ENCODE results near the gene KRT72.

Gene KRT72

DNA sequence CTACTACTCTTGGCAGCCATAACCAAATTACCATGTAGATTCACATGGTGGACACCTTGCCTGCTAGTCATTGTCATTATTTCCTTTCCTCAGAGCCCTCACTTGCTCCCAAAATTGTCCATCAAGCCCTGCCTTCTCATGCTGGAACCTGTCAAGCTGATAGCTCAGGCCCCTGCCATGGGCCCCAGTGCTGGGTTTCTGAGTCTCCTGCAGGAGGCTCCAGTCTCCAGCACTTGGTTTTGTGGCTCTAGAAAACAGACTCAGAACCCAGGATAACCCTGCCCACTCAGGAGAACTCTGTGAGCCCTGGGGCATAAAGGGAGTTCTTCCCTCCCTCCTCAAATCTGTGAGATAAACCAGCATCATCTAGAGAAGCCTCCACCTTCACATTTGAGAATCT is 59.1 kb downstream of the KRT72 start:
- DNase-seq (ENCODE audit: low read depth in 3 of 3), result no peak

DNA sequence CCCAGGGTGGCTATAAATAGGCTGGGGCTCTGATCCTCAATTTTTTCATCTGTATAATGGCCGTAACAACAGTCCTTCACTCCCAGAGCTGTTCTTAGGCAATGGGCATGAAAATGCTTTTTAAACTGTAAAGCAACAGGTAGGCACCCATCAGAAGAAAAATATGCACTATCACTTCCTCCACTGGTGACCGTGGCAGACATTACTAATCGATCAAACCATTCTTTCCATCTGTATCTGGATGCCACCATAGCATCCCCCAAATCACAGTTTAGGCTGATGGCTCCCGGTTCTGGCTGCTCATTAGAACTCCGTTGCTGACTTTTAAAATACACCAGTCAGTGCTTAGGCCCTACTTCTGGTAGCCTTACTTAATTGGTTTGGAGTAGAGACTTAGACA is 59.6 kb downstream of the KRT72 start:
- no peak for DNase-seq (ENCODE audit: low read depth in 3 of 3)

GRCh38 chr12:52540531-52540930 is 60.7 kb downstream of the KRT72 start:
- no peak for DNase-seq (ENCODE audit: low read depth in 3 of 3)

GRCh38 chr12:52539821-52540173 is 61.5 kb downstream of the KRT72 start:
- no peak for DNase-seq (ENCODE audit: low read depth in 3 of 3)

DNA sequence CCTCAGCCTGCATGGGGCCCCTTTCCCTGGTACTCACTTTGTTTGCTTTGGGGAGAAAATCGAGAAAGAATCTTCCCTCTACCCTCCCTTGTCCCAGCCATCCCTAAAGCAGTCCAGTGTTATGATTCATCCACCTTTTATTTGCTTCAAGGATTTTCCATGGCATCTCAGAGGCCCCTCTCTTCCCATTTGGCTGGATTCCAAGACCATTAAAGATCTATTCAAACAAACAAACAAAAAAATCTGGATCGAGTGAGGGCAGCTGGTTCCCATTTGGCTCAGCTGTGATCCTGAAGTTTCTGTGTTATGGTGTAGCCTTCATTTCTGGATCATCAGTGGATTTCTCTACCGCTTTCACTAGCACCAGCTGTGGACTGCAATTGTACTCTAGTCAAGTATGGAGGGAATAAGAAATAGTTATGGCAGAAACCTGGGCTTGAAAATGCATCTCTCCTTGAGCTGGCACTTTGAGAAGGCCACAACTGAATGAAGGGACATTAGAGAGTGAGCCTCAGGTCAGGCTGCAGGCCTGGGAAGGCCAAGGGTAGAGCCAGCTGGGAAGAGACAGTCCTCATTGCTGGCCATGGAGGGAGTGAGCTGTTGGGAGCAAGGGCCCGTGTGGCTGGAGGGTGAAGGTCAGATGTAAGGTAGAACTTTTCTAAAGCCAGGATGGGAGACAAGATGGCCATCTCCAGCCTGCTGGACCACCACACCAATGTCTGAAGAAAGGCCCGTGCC is 62.0 kb downstream of the KRT72 start:
- no peak for DNase-seq (ENCODE audit: low read depth in 3 of 3)

- DNase-seq (ENCODE audit: low read depth in 3 of 3), result no peak
Measured at GRCh38 chr12:52537101-52537500, 64.2 kb downstream of the KRT72 start.

All from stimulated activated CD4-positive, alpha-beta T cell treated with anti-CD3 and anti-CD28 coated beads, TNF-alpha, amount 100 ng/mL, for 24 hours (primary cell).